SK-N-SH treated with all-trans-retinoic acid at 6 μM for 48 hours (cell line): Measurements from ENCODE around the gene SNRNP25.
A peak's percentile ranks its signal among the peaks of the same experiment; 100 is the strongest.

Experiments used
- ATAC-seq: fragments of 200-7000 bp; cut with Tn5 transposase; 3 replicates; pipeline ENCODE4 v1.9.1; 2020; ENCODE audit warnings: mild to moderate bottlenecking, moderate library complexity
- ARNTL ChIP-seq: fragments of 450-650 bp; formaldehyde crosslinking; IDR thresholded peaks from 2 replicates; pipeline ENCODE4 v1.5.0; 2020; ENCODE audit warnings: low read depth, mild to moderate bottlenecking, moderate library complexity, borderline replicate concordance
- CSDC2 ChIP-seq: fragments of 250-450 bp; sonication (Bioruptor Pico); IDR thresholded peaks from 2 replicates; pipeline ENCODE4 v1.5.0; 2020; ENCODE audit warnings: mild to moderate bottlenecking, moderate library complexity
- RARB ChIP-seq: fragments of 250-450 bp; sonication (Bioruptor Pico); IDR thresholded peaks from 2 replicates; pipeline ENCODE4 v1.8.0; 2021; ENCODE audit warnings: mild to moderate bottlenecking, moderate library complexity
- SNAI2 ChIP-seq: fragments of 250-450 bp; sonication (Bioruptor Pico); IDR thresholded peaks from 2 replicates; pipeline ENCODE4 v1.5.0; 2020; ENCODE audit warnings: mild to moderate bottlenecking, moderate library complexity
- TSHZ2 ChIP-seq: fragments of 250-450 bp; sonication (Bioruptor Pico); IDR thresholded peaks from 2 replicates; pipeline ENCODE4 v1.5.0; 2020; ENCODE audit warnings: mild to moderate bottlenecking, moderate library complexity
- ZFP3 ChIP-seq: fragments of 250-450 bp; sonication (Bioruptor Pico); IDR thresholded peaks from 2 replicates; pipeline ENCODE4 v1.5.0; 2020; ENCODE audit warnings: mild to moderate bottlenecking, moderate library complexity

Gene SNRNP25

GRCh38 chr16:105521-105920 is 51.9 kb downstream of the SNRNP25 start:
- ATAC-seq = no peak
- TF ChIP-seq RARB (CRISPR knock-in tag) (no peak), SNAI2 (CRISPR knock-in tag) (no peak), CSDC2 (no peak), TSHZ2 (no peak)

DNA sequence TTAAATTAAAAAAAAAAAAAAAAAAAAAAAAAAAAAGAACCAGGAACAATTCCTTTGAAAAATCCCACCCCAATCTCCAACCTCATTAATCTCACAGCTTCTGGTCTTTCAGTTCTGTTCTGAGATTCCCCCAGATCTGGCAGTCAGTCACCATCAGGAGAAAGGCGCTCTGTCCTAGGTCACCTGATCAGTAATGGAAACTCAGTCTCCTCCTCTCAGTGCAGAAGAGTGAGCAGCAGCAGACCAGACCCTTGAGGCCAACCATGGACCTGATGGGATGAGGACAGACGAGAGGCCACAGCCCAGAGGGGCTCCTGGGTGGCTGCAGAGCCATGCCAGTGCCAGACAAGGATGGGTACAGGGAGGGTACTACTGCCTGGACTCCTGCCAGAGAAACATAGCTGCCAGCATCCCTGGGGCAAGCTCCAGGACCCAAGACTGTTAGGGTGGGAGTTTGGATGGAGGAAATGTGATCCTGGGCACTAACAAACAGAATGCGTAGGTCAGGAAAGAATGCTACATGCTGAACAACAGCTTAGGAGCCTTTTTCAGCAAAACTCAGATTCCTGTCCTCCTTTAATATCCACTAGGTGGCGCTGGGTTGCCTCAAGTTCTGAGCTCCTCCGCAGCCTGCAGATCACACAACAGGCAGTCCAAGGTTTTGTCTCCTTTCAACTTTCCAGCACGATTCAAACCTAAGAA is 53.1 kb downstream of the SNRNP25 start:
- TF ChIP-seq ARNTL (CRISPR knock-in tag) (no peak), ZFP3 (0 out of 2 replicates have a peak, but pooled peaks have one; percentile 56)
- peak; percentile 96 for ATAC-seq
